ENCODE data around the gene CXorf49B.
"Not testable (repeated sequence)": the region's sequence is repeated elsewhere in the genome, so short reads cannot be mapped to it uniquely, and the experiment has no call there.

Gene CXorf49B

GRCh38 chrX:71763049-71763448 lies at the start of gene CXorf49B:
CXorf49B (plus strand) TSS chrX:71763349; CDS start chrX:71763424, 75 bp downstream.
- not testable (repeated sequence) for DNase-seq (ENCODE audit: low spot score)

DNA sequence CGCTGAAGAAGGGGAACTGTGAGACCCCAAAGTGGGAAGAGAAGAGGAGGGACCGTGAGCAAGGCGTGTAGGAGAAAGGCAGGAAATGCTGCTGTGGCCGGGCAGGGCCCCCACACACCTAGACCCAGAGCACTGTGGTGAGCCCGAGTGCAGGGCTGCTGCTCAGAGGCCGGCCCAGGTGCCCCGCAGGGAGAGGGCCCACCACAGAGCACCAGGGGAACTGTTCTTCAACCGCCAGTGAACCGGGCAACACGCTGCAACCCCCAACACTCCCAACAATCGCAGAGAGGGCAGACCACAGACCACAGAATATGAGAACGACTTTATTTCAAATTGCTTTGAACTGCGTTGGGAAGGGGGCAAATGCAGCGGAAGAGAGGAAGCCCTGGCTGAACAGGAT lies 49.1 kb upstream of the CXorf49B start:
- DNase-seq (ENCODE audit: low spot score): not testable (repeated sequence)

DNA sequence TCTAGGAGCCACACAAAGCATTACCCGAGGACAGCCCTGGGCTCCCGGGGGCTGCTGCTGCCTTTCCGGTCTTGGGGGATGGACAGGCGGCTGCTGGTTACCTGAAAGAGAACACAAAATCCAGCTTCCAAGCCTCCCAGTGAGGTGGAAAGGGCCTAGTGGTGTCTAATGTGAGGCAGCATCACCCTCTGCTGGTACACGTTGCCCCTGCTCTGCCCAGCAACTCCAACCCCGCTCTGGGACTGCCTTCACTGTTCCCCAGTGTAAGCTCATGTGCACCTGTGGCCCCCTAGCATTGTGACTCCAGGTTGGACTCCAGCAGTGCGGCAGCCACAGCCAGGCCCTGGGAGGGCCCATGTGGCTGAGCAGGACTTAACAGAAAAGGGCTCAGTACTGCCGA lies 47.6 kb upstream of the CXorf49B start:
- not testable (repeated sequence) for DNase-seq (ENCODE audit: low spot score)

DNA sequence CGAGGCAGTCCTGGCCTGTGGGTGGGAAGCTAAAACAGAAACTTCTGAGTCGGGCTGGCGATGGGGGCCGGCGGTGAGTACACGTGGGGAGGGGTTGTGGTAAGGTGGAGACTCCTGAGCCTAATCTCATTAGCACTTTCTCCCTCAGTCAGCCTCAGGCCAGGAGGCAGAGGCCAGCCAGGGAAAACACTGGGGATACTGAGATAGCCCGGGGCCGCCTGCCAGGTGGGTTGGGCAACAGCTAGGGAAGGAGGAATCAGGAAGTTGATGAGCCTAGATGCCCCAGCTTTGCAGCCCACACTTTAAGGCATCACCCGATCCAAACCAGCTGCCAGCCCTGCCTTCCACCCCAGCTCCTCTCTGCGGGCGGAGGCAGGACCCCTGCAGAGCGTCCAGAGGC lies 46.8 kb upstream of the CXorf49B start:
- not testable (repeated sequence) for DNase-seq (ENCODE audit: low spot score)

- DNase-seq (ENCODE audit: low spot score): not testable (repeated sequence)
Measured at GRCh38 chrX:71718185-71718584, 45.0 kb upstream of the CXorf49B start, which contains the start of gene CXorf49. CXorf49 (minus strand) TSS chrX:71718285; CDS start chrX:71718151, 134 bp downstream.

DNA sequence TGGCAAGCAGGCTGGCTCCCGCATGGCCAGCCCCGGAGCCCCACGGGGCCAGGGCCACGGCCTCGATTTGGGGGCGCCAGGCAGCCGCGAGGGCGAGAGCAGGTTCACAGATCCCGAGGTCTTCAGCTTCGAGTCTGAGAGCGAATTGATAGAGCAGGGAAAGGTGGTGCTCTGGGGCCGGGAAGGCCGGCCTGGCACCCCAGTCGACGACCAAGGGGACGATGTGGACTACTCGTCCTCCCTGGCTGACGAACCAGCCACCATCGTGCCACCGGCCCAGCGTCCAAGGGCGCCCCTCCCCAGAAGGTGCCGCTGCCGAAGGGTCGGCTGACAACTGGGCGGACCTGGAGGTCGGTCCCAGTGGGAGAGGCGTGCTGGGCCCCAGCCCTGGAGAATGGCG lies 44.0 kb upstream of the CXorf49B start:
- not testable (repeated sequence) for DNase-seq (ENCODE audit: low spot score)

- DNase-seq (ENCODE audit: low spot score): not testable (repeated sequence)
Measured at GRCh38 chrX:71720289-71720886, 42.8 kb upstream of the CXorf49B start.

DNA sequence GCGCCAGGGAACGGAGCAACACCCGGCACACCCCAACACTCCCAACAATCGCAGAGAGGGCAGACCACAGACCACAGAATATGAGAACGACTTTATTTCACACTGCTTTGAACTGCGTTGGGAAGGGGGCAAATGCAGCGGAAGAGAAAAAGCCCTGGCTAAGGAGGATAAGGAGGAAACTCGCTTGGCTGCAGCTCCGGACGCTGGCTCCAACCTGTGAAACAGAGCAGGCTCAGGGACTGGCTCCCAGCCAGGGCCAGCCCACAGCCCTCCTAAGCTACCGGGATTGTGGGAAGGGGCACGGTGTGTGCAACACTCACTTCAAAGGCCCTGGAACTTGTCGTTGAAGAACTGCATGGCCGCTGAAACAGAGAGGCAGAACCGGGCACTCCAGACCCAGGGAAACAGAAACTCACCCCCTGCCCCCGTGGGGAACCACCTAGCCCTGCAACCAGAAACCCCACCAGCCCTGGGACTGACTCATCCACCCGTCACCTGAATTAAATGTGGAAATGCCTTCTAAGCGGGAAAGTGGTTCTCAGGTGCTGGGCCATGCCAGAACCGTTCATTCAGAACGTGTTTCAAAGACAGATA lies 2.4 kb upstream of the CXorf49B start:
- DNase-seq (ENCODE audit: low spot score): not testable (repeated sequence)

DNA sequence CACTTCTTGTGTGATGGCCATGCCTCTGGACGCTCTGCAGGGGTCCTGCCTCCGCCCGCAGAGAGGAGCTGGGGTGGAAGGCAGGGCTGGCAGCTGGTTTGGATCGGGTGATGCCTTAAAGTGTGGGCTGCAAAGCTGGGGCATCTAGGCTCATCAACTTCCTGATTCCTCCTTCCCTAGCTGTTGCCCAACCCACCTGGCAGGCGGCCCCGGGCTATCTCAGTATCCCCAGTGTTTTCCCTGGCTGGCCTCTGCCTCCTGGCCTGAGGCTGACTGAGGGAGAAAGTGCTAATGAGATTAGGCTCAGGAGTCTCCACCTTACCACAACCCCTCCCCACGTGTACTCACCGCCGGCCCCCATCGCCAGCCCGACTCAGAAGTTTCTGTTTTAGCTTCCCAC lies 1.7 kb downstream of the CXorf49B start:
- DNase-seq (ENCODE audit: low spot score): not testable (repeated sequence)

GRCh38 chrX:71765613-71766012 lies 2.5 kb downstream of the CXorf49B start:
- DNase-seq (ENCODE audit: low spot score): not testable (repeated sequence)

GRCh38 chrX:71767134-71767533 lies 4.0 kb downstream of the CXorf49B start:
- not testable (repeated sequence) for DNase-seq (ENCODE audit: low spot score)

- DNase-seq (ENCODE audit: low spot score): not testable (repeated sequence)
Measured at GRCh38 chrX:71778322-71778721, 15.2 kb downstream of the CXorf49B start.

DNA sequence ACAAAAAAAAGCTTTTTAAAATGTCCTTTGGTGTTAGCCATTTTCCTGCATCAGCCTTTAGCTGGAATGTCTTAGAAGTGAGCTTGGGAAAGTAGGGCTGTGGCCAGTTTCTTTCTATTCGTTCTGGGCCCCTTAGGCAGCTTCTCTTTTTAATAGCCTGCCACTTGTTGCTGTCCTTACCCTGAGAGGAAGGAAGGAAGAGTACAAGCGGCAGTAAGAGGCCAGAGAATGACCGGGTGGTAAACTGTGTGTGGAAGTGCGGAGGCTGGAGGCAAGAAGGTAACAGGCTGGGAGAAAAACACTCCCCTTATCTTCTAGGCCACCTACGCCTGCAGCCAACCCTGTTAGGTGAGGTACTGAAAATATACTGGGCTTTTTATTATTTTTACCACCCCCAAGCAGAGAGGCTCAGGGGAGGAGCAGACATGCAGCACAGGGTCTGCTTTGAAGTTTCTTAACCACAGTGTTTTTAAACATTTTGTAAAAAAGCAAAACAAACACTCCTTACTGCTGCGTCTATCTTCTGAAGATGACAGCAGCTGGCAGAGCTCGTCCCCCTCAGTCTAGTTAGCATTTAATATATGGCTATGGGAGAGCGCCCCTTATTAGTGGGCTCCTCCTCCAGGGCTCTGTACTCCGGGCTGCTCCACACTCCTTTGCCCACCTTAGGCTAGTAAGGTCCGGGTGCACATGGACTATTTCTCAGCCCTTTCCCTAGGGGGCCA lies 19.2 kb downstream of the CXorf49B start:
- not testable (repeated sequence) for DNase-seq (ENCODE audit: low spot score)

GRCh38 chrX:71782950-71783299 lies 19.8 kb downstream of the CXorf49B start:
- not testable (repeated sequence) for DNase-seq (ENCODE audit: low spot score)

DNA sequence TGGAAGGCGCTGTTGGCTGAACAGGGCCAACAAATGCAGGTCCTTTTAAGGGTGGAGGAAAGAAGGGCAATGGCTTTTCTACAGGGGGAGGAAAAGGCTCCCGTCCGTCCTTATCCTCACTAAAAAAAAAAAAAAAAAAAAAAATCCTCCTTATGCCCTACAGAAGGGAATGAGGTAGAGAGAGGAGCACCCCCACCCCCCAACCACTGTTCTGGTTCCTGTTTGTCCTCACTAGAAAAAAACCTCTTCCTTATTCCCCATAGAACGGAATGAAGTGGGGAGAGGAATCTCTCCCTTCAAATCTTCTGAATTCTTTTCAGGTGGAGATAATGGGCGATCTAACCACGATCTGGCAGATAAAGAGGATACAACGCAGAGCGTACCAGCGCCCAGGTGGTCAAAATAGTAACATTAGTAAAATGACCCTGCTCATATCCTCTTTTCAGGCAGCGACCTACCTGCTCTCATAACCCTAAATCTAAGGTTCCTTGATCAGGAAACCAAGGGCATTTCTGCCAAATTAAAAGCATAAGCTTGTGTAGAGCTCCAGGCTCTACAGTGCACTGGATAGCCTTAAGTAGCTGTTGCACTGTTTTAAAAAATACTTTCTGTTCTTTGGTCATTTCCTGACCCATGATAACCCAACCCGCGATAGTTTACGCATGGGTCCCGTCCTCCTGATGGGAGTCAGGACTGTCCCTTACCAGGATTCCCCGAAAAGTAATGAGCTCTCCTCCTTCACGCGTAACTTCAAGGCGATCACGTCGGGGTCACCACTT lies 20.6 kb downstream of the CXorf49B start:
- DNase-seq (ENCODE audit: low spot score): not testable (repeated sequence)

DNA sequence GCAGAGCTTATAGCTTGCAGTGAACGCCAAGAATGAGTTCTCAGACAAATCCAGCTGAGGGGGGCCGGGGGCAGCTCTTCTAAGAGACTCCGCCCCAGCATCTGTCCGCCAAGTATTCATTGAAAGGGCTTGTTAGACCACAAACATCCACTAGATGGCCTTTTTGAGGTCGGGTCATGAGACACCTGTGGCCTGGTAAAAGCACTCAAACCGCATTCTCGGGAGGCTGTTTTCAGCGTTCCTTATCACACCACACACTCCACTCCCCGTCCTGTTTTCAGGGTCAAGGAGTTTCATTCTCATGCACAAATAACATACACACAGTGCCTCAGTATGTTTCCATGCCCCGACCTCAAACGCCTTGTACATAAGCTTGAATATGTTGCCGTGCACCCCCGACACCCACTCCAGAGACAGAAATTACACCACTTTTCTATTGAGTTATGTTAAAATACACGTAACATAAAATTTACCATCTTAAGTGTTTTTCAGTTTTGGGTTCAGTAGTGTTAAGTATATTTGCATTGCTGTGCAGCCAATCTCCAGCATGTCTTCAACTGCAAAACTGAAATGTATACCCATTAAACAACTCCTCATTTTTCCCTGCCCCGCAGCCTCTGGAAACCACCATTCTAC lies 21.3 kb downstream of the CXorf49B start:
- DNase-seq (ENCODE audit: low spot score): not testable (repeated sequence)

- DNase-seq (ENCODE audit: low spot score): not testable (repeated sequence)
Measured at GRCh38 chrX:71806450-71806849, 43.3 kb downstream of the CXorf49B start.

DNA sequence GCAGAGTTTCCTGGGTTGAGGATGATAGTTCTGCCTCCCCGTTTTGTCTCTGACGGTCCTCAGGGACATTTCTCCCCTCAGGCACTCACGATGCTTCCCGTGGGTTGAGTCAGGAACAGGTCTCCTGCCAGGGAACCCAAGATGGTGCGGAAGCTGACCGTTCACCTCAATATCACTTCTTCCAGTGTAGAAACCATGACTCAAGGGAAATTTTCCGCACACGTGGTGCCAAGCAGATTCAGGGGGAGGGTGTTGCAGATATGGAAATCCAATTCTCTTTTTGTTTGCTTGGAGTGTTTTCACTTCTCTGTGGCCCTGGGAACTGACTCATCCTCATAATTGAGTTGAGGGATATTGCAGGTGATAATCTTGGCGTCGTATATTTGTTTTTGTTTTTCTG lies 46.7 kb downstream of the CXorf49B start:
- no peak for DNase-seq (ENCODE audit: low spot score)

- no peak for DNase-seq (ENCODE audit: low spot score)
Measured at GRCh38 chrX:71814123-71814912, 51.2 kb downstream of the CXorf49B start.

DNA sequence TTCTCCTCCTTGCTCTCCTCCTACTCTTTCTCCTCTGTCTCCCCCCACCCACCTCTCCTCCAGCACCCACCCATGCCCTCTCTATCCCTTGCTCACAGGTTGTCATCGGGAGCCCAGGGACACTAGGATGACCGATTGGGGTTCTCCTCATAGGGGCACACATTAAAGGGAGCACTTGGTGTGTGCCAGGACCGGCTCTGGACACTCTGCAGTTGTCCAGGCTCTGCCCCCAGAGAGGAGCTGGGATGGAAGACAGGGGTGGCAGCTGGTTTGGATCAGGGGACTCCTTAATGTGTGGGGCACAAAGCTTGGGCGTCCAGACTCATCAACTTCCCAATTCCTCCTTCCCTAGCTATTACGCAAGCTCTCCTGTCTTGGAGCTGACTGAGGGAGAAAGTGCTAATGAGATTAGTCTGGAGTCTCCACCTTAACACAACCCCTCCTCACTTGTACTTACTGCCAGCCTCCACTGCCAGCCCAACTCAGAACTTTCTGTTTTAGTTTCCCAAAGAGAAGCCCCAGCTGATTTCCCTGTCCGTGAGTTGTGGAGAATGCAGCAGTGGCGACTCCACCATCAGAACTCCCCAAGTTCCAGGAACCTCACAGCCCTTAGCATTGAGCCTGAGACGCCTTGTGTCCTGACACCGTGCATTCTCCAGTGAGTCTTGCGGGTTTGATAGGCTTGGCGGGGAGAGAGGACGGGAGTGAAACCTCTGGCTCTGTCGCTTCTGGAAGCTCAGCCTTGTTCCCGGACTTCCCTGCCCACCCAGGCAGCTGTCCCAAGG lies 52.2 kb downstream of the CXorf49B start:
- no peak for DNase-seq (ENCODE audit: low spot score)

DNA sequence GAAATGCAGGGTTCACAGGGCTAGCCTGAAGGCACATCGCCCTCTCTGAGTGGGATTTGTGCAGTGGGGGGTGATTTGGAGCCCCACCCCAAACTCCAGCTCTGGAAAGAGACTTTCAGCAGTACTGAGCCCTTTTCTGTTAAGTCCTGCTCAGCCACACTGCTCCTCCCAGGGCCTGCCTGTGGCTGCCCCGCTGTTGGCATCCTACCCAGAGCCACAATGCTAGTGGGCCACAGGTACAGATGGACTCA lies 52.7 kb downstream of the CXorf49B start:
- DNase-seq (ENCODE audit: low spot score): no peak

All from COLO829 (cell line).